Suprapubic skin (tissue), 4 donors: Measurements from ENCODE around the gene AGTPBP1. TPM values are rescaled to one million over a fixed set of nuclear protein-coding genes. Genes with fewer than 3 reads are reported as not detected.

ENCODE experiments used
- DNase-seq, 2 donors: peaks; one replicate each; pipeline ENCODE4 v3.0.0-alpha.2; 2019; ENCODE audit warnings: low spot score in 2 of 2
- H3K27ac ChIP-seq: fragments of 200-600 bp; sonication (generic); one replicate; pipeline ENCODE4 v1.5.1; 2019
- H3K27me3 ChIP-seq: fragments of 200-600 bp; sonication (generic); one replicate; pipeline ENCODE4 v1.5.1; 2019
- H3K36me3 ChIP-seq: fragments of 200-600 bp; sonication (generic); one replicate; pipeline ENCODE4 v1.5.1; 2019
- H3K4me1 ChIP-seq: fragments of 200-600 bp; sonication (generic); one replicate; pipeline ENCODE4 v1.5.1; 2019
- H3K4me3 ChIP-seq: fragments of 200-600 bp; sonication (generic); one replicate; pipeline ENCODE4 v1.5.1; 2019; ENCODE audit warnings: mild to moderate bottlenecking
- H3K9me3 ChIP-seq: fragments of 200-600 bp; sonication (generic); one replicate; pipeline ENCODE4 v1.5.1; 2019
- EP300 ChIP-seq: sonication (generic); formaldehyde crosslinking; IDR thresholded peaks from one replicate; pipeline ENCODE4 v1.6.1; 2017; ENCODE audit warnings: antibody characterized with exemption
- POLR2A ChIP-seq, 2 donors: fragments of 450-650 bp; IDR thresholded peaks; one replicate each; pipeline ENCODE4 v1.6.1; 2017; ENCODE audit warnings: antibody characterized with exemption in 2 of 2, mild to moderate bottlenecking in 2 of 2, moderate library complexity in 2 of 2
- POLR2AphosphoS5 ChIP-seq, 3 donors: sonication (generic); formaldehyde crosslinking; IDR thresholded peaks; one replicate each; pipeline ENCODE4 v1.6.1; 2017; ENCODE audit warnings: antibody characterized with exemption in 3 of 3
- WGBS: methylation state at CpG from one replicate; pipeline ENCODE4 v1.1.5; 2018; 5-methylcytosine and 5-hydroxymethylcytosine counted together
- total RNA-seq, 4 donors: library from RNA; depleted of rRNA; stranded (reverse); fragments of >200 nt; gene quantifications; one replicate each; pipeline ENCODE4 v1.1.0, GENCODE V29; 2016
- TF ChIP-seq, protein P1 (sequence below), 2 donors: fragments of 200-600 bp in 1 of 2; fragments of 450-650 bp in 1 of 2; sonication (generic) in 1 of 2; IDR thresholded peaks; one replicate each; pipeline ENCODE4 v1.5.1; 2016 to 2019; ENCODE audit warnings: antibody characterized with exemption in 2 of 2, mild to moderate bottlenecking in 1 of 2, moderate library complexity in 1 of 2

The AGTPBP1 gene
- total RNA-seq, 4 donors from 2014 or later = 12.0 to 19.4 (median 15.7) TPM

DNA sequence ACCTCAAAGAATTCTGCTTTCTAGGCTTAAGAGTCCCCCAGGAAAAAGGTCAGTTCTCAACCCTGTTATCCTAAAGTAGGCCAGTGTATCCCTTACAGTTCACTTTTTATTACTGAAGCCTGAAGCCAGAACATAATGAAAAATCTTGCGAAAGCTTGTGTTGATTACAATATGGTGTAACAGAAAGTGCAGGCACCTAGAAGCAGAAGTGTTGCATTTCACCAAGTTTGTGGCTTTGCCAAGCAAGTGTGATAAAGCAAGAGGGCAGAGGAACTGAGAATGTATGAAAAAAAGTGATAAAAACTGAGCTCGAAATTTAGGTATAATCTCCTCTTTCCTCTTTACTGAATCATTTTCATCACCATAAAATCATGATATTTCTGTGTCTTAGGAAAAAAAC is 26.2 kb downstream of the AGTPBP1 start:
- no peaks in the 10 kb centered on the region for H3K36me3 ChIP-seq
- H3K4me1 ChIP-seq = no peaks in the 10 kb centered on the region
- no peaks in the 10 kb centered on the region for H3K27me3 ChIP-seq
- 73% methylated on average over 2 of the region's 2 CpGs for WGBS
- no peak for TF ChIP-seq POLR2AphosphoS5 (IDR thresholded peaks at IDR 0.05)
- no peak for TF ChIP-seq POLR2A (IDR thresholded peaks at IDR 0.05)
- TF ChIP-seq EP300 = no peak
- TF ChIP-seq, protein P1, sequence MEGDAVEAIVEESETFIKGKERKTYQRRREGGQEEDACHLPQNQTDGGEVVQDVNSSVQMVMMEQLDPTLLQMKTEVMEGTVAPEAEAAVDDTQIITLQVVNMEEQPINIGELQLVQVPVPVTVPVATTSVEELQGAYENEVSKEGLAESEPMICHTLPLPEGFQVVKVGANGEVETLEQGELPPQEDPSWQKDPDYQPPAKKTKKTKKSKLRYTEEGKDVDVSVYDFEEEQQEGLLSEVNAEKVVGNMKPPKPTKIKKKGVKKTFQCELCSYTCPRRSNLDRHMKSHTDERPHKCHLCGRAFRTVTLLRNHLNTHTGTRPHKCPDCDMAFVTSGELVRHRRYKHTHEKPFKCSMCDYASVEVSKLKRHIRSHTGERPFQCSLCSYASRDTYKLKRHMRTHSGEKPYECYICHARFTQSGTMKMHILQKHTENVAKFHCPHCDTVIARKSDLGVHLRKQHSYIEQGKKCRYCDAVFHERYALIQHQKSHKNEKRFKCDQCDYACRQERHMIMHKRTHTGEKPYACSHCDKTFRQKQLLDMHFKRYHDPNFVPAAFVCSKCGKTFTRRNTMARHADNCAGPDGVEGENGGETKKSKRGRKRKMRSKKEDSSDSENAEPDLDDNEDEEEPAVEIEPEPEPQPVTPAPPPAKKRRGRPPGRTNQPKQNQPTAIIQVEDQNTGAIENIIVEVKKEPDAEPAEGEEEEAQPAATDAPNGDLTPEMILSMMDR (IDR thresholded peaks at IDR 0.05) = no peak
- no peak overlapping the region for H3K27ac ChIP-seq
- no peak overlapping the region for H3K4me3 ChIP-seq
- DNase-seq = no peak
- H3K9me3 ChIP-seq = no peaks in the 10 kb centered on the region

DNA sequence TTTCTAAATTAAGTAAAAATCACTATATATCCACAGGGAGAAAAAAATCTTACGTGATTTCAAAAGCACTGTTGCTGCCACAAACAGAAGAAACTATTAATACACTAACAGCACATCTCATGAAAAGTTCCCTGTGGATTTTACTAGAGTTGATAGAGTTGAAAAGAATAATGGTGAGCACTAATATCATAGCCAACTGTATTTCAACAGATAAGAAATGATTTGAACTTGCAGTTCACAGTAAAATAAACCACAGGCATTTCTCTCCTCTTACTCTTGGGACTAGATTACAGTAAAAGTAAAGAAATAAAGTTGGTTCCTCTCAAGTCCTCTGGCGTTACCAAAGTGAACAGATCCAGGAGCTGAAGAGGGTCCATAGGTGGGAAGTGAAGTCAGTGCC is 27.9 kb downstream of the AGTPBP1 start:
- Histone ChIP-seq H3K27me3 (no peaks in the 10 kb centered on the region), H3K9me3 (peaks cover 3% of the 10 kb centered on the region), H3K36me3 (no peaks in the 10 kb centered on the region), H3K4me3 (no peak overlapping the region), H3K4me1 (no peaks in the 10 kb centered on the region), H3K27ac (no peak overlapping the region)
- TF ChIP-seq POLR2A (IDR thresholded peaks at IDR 0.05) = no peak
- no peak for TF ChIP-seq EP300
- TF ChIP-seq POLR2AphosphoS5 (IDR thresholded peaks at IDR 0.05) = no peak
- TF ChIP-seq, protein P1 (IDR thresholded peaks at IDR 0.05) = no peak
- WGBS = 83% methylated on average over 2 of the region's 2 CpGs
- no peak for DNase-seq

DNA sequence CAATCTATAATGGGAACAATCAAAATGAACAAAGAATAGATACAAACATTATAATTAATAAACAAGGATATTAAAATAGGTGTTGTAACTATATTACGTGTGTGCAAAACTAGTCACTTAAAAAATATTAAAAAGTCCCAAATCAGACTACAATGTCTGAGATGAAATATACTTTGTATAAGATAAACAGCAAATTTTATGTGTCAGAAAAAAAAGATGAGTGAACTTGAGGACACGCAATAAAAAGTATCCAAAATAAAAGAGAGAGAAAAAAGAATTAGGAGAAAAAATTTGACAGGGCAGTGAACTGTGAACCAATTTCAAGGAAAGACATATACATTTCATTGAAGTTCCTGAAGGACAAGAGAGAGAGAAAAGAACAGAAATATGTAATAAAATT is 37.0 kb downstream of the AGTPBP1 start:
- TF ChIP-seq, protein P1 (IDR thresholded peaks at IDR 0.05) = no peak
- TF ChIP-seq EP300 (no peak), POLR2AphosphoS5 (IDR thresholded peaks at IDR 0.05) (no peak), POLR2A (IDR thresholded peaks at IDR 0.05) (no peak)
- Histone ChIP-seq H3K36me3 (no peaks in the 10 kb centered on the region), H3K9me3 (peaks cover 3% of the 10 kb centered on the region), H3K27me3 (no peaks in the 10 kb centered on the region), H3K4me3 (no peak overlapping the region), H3K4me1 (peaks cover 3% of the 10 kb centered on the region), H3K27ac (no peak overlapping the region)
- DNase-seq = no peak
- WGBS = 98% methylated on average over 2 of the region's 2 CpGs

DNA sequence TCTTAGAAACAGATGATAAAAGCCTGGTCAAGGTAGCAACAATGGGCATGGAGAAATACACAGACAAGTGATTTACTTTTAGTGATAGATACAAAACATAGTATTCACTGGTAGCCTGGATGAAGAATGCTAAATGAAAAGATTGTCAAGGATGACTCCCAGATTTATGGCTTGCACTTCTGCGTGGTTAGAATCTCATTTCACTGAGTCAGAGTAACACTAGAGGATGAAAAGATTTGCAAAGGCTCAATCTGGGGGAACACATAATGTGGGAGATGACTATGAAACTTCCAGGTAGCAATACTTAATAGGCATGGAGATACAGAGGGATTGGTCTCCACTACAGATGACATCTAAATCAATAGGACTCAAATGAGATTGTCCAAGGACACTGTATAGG is 38.4 kb downstream of the AGTPBP1 start:
- no peak overlapping the region for H3K4me3 ChIP-seq
- H3K36me3 ChIP-seq = no peaks in the 10 kb centered on the region
- H3K9me3 ChIP-seq = no peaks in the 10 kb centered on the region
- no peaks in the 10 kb centered on the region for H3K27me3 ChIP-seq
- no peak overlapping the region for H3K27ac ChIP-seq
- DNase-seq = no peak
- H3K4me1 ChIP-seq = peaks cover 3% of the 10 kb centered on the region
- no peak for TF ChIP-seq POLR2AphosphoS5 (IDR thresholded peaks at IDR 0.05)
- TF ChIP-seq, protein P1 (IDR thresholded peaks at IDR 0.05) = no peak
- TF ChIP-seq EP300 = no peak
- TF ChIP-seq POLR2A (IDR thresholded peaks at IDR 0.05) = no peak
- WGBS = 77% methylated on average over 1 of the region's 1 CpG

DNA sequence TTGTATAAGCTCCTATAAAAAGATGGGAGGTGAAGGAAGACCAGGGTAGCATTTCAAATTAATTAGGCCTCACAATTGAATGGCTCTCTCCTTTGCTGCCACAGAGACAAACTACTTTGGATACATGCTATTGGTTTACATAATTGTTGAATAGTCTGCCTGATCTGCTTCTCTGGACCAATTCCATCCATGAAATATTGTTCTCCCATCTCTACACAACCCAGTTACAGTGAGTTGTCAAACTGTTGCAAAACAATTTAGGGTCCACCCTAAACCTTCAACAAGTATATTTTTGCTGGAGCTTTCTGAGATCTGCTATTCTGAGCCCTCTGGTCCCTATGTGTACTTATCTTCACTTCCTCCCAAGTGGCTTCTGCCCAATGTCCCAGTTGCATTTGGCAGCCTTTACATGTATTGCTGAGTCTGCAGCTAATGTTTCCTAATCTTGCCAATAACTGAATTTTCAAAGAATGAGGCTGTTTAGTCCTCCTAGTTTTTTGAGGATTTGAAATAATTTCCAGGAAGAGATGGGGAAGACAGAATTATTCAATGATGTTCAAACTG is 38.9 kb downstream of the AGTPBP1 start:
- Histone ChIP-seq H3K4me1 (peaks cover 3% of the 10 kb centered on the region), H3K4me3 (no peak overlapping the region), H3K9me3 (no peaks in the 10 kb centered on the region), H3K27me3 (no peaks in the 10 kb centered on the region), H3K36me3 (no peaks in the 10 kb centered on the region), H3K27ac (no peak overlapping the region)
- no peak for DNase-seq
- no peak for TF ChIP-seq POLR2AphosphoS5 (IDR thresholded peaks at IDR 0.05)
- no peak for TF ChIP-seq EP300
- no peak for TF ChIP-seq POLR2A (IDR thresholded peaks at IDR 0.05)
- TF ChIP-seq, protein P1 (IDR thresholded peaks at IDR 0.05) = no peak
